AG04449 (cell line): ENCODE results near the gene ECHDC3.
"Not testable (repeated sequence)": the region's sequence is repeated elsewhere in the genome, so short reads cannot be mapped to it uniquely, and the experiment has no call there.

Experiments used
- CTCF ChIA-PET: fragments of 350-600 bp; formaldehyde crosslinking; extraction: SDS; loops from one replicate; lab custom pipeline; 2021; ENCODE audit warnings: antibody characterized with exemption; lab: Yijun Ruan, JAX
- POLR2A ChIA-PET: fragments of 400-600, 350-600 bp; formaldehyde crosslinking; extraction: SDS; loops from one replicate; lab custom pipeline; 2020; ENCODE audit warnings: antibody characterized with exemption, inconsistent platforms; lab: Yijun Ruan, JAX
- DNase-seq: peaks from one replicate; pipeline ENCODE4 v3.0.0-alpha.2; 2010; ENCODE audit warnings: low read depth, low spot score
- H3K4me3 ChIP-seq: 2 replicates; pipeline ENCODE4 v1.5.1; 2011; ENCODE audit warnings: low read depth, mild to moderate bottlenecking, control low read depth, low read length
- TF ChIP-seq, protein P1 (sequence below): IDR thresholded peaks from one replicate; pipeline ENCODE4 v1.5.1; 2011; ENCODE audit warnings: mild to moderate bottlenecking, moderate library complexity, low read length, control low read depth, inconsistent platforms; ENCODE audit not compliant: insufficient read depth; ENCODE audit errors: missing control alignments

The ECHDC3 gene

DNA sequence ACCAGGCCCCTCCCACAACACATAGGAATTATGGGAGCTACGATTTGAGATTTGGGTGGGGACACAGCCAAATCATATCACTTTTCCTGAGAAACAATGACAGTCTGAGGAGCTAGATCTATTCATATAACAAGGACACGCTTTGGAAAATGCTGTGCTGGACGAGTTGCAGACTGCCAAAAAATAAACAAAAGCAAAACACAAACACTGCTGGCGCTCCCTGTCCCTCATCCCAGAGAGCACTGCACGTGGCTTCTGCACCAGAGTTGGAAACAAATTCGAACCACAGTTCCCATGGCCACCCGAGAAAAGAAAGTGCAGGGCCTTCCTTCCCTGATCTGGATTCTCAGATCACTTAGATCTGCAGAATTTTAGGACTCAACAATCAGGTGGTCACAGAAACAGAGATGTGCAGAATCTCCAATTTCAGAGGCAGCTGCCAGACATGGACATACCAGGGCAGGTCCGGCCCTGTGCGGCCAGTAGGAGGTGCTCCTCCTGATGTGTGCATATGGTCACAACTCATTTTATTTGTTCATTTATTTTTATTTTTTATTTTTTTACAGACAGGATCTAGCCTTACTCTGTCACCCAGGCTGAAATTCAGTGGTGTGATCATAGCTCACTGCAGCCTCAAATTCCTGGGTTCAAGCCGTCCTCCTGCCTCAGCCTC, 35.2 kb upstream of the ECHDC3 start:
- ChIA-PET CTCF (interaction anchor here (1.5 kb wide), 1 partner anchor 18 kb away, joined by 3 read pairs; no protein-coding TSS in a partner anchor), POLR2A (no interaction called here)
- H3K4me3 ChIP-seq = no peak overlapping the region
- DNase-seq = no peak
- TF ChIP-seq, protein P1, sequence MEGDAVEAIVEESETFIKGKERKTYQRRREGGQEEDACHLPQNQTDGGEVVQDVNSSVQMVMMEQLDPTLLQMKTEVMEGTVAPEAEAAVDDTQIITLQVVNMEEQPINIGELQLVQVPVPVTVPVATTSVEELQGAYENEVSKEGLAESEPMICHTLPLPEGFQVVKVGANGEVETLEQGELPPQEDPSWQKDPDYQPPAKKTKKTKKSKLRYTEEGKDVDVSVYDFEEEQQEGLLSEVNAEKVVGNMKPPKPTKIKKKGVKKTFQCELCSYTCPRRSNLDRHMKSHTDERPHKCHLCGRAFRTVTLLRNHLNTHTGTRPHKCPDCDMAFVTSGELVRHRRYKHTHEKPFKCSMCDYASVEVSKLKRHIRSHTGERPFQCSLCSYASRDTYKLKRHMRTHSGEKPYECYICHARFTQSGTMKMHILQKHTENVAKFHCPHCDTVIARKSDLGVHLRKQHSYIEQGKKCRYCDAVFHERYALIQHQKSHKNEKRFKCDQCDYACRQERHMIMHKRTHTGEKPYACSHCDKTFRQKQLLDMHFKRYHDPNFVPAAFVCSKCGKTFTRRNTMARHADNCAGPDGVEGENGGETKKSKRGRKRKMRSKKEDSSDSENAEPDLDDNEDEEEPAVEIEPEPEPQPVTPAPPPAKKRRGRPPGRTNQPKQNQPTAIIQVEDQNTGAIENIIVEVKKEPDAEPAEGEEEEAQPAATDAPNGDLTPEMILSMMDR = no peak

DNA sequence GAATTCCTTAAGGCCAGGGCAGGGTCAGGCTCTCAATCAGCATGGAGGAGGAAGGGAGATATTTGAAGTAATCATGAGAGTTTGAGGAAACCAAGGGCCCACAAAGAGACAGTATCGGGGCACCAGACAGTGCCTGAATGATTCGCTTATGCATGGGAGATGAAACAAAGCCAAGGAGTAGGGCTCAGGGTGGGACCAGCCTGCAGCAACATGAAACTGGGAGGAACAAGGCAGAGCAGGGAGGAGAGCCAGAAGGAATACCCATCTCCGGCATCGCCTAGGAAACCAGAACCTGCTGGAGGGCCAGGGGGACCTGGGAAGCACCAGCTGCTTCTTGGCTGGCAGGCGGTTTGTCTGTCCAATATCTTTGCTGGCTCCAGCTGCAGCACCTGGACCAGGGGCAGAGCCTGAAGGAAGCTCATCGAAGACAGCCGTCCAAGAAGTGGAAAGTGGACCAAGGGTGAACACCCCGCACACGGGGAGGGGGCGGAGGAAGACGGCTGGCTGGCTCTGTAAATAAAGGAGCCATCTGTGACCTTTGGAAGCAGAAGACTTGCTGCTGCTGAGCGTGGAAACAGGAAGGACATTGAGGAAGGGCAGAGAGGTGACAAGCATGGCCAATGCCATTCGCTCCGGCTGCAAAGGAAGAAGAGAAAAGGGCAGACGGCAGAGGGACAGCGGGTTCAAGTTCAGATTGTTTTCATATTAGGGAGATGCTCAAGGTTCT, 34.4 kb upstream of the ECHDC3 start:
- no peak for DNase-seq
- POLR2A ChIA-PET = no interaction called here
- TF ChIP-seq, protein P1 = no peak
- H3K4me3 ChIP-seq = no peak overlapping the region
- CTCF ChIA-PET = interaction anchor here (1.5 kb wide), 1 partner anchor 17 kb away, joined by 3 read pairs; no protein-coding TSS in a partner anchor

DNA sequence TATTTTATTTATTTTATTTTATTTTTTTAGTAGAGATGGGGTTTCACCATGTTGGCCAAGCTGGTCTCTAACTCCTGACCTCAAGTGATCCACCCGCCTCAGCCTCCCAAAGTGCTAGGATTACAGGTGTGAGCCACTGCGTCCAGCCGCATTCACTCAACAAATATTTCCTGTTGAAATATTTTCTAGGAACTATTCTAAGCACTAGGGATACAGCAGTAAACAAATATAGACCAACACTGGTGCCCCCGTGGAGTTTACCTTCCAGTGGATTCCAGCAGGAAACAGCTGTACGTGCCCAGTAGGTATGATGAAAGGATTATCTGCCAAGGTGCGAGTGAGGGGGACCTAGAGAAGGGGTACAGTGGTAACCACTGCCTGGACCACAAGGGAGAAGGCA, 33.4 kb upstream of the ECHDC3 start:
- DNase-seq, H3K4me3 ChIP-seq: not testable (repeated sequence)
- CTCF ChIA-PET = interaction anchor here (1.1 kb wide), 1 partner anchor 194 kb away, joined by 4 read pairs; no protein-coding TSS in a partner anchor
- POLR2A ChIA-PET = interaction anchor here (0.7 kb wide), 1 partner anchor 101 kb away, joined by 3 read pairs; no protein-coding TSS in a partner anchor

DNA sequence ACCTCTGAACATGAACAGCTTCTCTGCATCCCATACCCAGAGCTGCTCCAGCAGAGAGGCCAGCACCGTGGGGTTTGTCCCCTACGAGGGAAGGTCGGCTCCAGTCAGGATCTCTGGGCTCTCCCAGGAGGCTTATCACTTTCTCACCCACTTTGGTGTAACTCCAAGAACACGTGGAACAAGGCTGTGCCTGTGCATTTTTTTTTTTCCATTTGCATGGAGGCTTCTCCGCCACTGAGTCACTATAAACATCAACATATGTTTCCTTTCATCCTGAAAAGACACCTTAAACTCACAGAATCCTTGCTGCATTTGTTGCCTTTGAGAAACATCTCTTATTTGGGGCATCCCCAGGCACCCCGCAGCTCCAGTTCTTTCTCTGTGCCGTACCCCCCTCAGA, 29.4 kb upstream of the ECHDC3 start:
- DNase-seq = no peak
- no peak overlapping the region for H3K4me3 ChIP-seq
- ChIA-PET CTCF (no interaction called here), POLR2A (no interaction called here)
- TF ChIP-seq, protein P1 = no peak

DNA sequence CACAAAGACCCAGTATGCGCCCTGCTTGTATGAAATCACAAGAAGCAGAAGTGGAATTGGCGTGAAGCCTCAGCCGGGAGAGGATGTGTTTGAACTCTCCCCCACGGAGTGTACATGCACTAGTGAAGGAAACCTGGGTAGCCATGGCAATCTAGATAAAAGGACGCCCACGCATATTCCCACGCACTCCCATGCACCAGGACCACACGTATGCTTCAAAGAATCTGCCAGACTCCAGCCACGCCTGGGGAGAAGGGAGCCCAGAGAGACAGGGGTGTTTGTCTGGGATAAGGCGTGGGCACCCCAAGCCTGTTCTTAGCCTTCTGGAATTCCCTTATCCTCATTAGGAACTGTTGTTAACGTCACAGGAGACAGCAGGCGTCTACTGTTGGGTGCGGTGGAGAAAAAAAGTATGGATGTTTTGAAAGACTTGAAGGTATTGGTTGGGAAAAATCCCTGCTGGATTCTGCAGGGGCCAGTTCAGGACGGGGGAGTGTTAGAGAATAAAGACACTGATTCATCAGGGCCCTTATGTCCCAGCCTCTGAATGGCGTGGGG, 28.9 kb upstream of the ECHDC3 start:
- DNase-seq = no peak
- TF ChIP-seq, protein P1 = no peak

DNA sequence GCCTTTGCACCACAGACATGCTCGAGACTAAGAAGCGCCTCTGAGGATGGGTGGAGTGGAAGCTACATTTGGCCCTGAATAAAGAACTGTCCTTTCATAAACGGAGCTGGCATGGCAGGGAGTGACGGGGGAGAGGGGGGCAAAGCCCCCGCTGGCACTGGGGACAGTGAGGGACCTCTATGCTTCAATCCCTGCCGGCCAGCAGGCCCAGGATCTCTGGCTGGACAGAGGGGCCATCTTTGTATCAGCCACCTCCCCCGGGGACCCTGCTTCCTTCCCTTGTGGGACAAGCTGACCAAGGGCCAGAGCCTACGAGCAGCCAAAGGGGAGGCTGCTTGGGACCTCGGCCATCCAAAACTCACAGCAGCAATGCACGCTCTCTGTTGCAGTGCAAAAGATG, 28.2 kb upstream of the ECHDC3 start:
- CTCF ChIA-PET = interaction anchor here (0.9 to 2.3 kb wide), 2 partner anchors 8 to 11 kb away, joined by 3 to 5 read pairs; no protein-coding TSS in a partner anchor

More for the DNA sequence above, 28.9 kb upstream of the ECHDC3 start:
- no peak overlapping the region for H3K4me3 ChIP-seq
- ChIA-PET CTCF (interaction anchor here (2.3 kb wide), 1 partner anchor 12 kb away, joined by 5 read pairs; no protein-coding TSS in a partner anchor), POLR2A (no interaction called here)

More for the DNA sequence above, 28.2 kb upstream of the ECHDC3 start:
- DNase-seq = no peak
- no peak overlapping the region for H3K4me3 ChIP-seq
- TF ChIP-seq, protein P1 = no peak
- POLR2A ChIA-PET = no interaction called here
